ENCODE measurements around the gene OR13J1.

DNA sequence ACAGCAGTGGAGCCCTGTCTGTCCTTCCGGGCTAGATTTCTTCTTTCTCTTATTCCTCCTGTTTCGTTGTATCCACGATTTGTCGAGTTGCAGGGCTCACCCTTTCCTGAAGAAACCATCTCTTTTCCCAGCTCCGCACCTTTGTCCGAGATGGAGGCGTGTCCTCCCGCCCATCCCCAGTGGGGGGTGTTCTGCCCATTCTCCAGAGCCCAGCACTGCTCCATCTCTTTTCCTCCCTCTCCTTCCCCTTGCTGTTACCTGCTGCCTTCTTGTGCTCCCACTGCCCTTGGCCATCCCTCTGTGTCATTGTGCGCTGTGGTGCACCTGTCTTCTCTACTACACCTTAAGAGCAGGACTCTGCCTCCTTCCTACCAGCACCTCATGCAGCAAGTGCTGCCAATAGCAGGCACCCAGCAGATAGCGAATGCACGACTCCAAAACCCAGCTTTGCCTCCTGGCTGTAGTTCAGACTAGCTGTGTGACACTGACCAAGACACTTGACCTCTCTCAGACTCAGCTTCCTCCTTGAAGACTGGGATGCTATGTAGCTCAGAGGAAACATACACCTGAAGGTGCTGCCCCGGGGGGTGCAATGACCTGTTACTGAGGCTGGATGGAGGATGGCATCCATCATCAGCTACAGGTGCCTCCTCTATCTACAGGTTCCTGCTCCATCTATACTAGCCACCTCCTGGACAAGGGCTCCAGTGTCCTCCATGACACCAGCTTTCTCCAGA is 8.9 kb downstream of the OR13J1 start:
- TF ChIP-seq, protein P1, sequence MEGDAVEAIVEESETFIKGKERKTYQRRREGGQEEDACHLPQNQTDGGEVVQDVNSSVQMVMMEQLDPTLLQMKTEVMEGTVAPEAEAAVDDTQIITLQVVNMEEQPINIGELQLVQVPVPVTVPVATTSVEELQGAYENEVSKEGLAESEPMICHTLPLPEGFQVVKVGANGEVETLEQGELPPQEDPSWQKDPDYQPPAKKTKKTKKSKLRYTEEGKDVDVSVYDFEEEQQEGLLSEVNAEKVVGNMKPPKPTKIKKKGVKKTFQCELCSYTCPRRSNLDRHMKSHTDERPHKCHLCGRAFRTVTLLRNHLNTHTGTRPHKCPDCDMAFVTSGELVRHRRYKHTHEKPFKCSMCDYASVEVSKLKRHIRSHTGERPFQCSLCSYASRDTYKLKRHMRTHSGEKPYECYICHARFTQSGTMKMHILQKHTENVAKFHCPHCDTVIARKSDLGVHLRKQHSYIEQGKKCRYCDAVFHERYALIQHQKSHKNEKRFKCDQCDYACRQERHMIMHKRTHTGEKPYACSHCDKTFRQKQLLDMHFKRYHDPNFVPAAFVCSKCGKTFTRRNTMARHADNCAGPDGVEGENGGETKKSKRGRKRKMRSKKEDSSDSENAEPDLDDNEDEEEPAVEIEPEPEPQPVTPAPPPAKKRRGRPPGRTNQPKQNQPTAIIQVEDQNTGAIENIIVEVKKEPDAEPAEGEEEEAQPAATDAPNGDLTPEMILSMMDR (IDR thresholded peaks at IDR 0.05), result no peak
- TF ChIP-seq POLR2A (IDR thresholded peaks at IDR 0.05), result no peak
